Ishikawa (cell line): ENCODE data around the gene TCHP.

Source experiments
- CEBPB ChIP-seq: IDR thresholded peaks from 2 replicates; pipeline ENCODE4 v1.6.1; 2012
- CREB1 ChIP-seq: IDR thresholded peaks from 2 replicates; pipeline ENCODE4 v1.6.1; 2012; ENCODE audit warnings: low read depth
- EGR1 ChIP-seq: IDR thresholded peaks from 2 replicates; pipeline ENCODE4 v1.6.1; 2012
- EP300 ChIP-seq: IDR thresholded peaks from 2 replicates; pipeline ENCODE4 v1.6.1; 2012; ENCODE audit warnings: borderline replicate concordance
- FOXM1 ChIP-seq: IDR thresholded peaks from 2 replicates; pipeline ENCODE4 v1.6.1; 2012; ENCODE audit warnings: low read depth, borderline replicate concordance
- NFIC ChIP-seq: IDR thresholded peaks from 2 replicates; pipeline ENCODE4 v1.6.1; 2012
- RAD21 ChIP-seq: IDR thresholded peaks from 2 replicates; pipeline ENCODE4 v1.6.1; 2012; ENCODE audit warnings: low read depth
- TAF1 ChIP-seq: IDR thresholded peaks from 2 replicates; pipeline ENCODE4 v1.6.1; 2012; ENCODE audit warnings: low read depth, mild to moderate bottlenecking
- TCF12 ChIP-seq: IDR thresholded peaks from 2 replicates; pipeline ENCODE4 v1.6.1; 2012; ENCODE audit warnings: low read depth
- TEAD4 ChIP-seq: IDR thresholded peaks from 2 replicates; pipeline ENCODE4 v1.6.1; 2012
- YY1 ChIP-seq: IDR thresholded peaks from 2 replicates; pipeline ENCODE4 v1.6.1; 2012; ENCODE audit warnings: low read depth
- TF ChIP-seq, protein P1 (sequence below): IDR thresholded peaks from 2 replicates; pipeline ENCODE4 v1.6.1; 2012; ENCODE audit warnings: low read depth, mild to moderate bottlenecking
- TF ChIP-seq, protein P2 (sequence below): IDR thresholded peaks from 2 replicates; pipeline ENCODE4 v1.6.1; 2012
- TF ChIP-seq, protein P3 (sequence below): IDR thresholded peaks from 2 replicates; pipeline ENCODE4 v1.6.1; 2012

DNA sequence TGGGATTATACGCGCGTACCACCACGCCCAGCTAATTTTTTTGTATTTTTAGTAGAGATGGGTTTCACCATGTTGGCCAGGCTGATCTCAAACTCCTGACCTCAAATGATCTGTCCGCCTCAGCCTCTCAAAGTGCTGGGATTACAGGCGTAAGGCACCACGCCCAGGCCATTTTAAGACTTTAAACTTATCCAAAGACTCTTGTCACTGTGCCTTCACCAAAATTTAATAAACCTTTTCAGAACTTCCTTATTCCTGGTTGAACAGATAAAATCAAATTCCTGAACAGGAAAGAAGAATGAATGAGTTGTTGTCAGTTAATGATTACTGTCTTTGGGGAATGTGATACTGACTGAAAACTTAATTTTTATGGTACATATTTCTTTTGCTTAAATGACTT, 58.3 kb downstream of the TCHP start:
- no peak for TF ChIP-seq TAF1
- no peak for TF ChIP-seq YY1
- no peak for TF ChIP-seq EGR1
- no peak for TF ChIP-seq RAD21
- TF ChIP-seq, protein P1, sequence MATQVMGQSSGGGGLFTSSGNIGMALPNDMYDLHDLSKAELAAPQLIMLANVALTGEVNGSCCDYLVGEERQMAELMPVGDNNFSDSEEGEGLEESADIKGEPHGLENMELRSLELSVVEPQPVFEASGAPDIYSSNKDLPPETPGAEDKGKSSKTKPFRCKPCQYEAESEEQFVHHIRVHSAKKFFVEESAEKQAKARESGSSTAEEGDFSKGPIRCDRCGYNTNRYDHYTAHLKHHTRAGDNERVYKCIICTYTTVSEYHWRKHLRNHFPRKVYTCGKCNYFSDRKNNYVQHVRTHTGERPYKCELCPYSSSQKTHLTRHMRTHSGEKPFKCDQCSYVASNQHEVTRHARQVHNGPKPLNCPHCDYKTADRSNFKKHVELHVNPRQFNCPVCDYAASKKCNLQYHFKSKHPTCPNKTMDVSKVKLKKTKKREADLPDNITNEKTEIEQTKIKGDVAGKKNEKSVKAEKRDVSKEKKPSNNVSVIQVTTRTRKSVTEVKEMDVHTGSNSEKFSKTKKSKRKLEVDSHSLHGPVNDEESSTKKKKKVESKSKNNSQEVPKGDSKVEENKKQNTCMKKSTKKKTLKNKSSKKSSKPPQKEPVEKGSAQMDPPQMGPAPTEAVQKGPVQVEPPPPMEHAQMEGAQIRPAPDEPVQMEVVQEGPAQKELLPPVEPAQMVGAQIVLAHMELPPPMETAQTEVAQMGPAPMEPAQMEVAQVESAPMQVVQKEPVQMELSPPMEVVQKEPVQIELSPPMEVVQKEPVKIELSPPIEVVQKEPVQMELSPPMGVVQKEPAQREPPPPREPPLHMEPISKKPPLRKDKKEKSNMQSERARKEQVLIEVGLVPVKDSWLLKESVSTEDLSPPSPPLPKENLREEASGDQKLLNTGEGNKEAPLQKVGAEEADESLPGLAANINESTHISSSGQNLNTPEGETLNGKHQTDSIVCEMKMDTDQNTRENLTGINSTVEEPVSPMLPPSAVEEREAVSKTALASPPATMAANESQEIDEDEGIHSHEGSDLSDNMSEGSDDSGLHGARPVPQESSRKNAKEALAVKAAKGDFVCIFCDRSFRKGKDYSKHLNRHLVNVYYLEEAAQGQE = no peak
- no peak for TF ChIP-seq EP300
- no peak for TF ChIP-seq TEAD4
- TF ChIP-seq, protein P2, sequence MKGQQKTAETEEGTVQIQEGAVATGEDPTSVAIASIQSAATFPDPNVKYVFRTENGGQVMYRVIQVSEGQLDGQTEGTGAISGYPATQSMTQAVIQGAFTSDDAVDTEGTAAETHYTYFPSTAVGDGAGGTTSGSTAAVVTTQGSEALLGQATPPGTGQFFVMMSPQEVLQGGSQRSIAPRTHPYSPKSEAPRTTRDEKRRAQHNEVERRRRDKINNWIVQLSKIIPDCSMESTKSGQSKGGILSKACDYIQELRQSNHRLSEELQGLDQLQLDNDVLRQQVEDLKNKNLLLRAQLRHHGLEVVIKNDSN = no peak
- no peak for TF ChIP-seq NFIC
- TF ChIP-seq CEBPB = no peak
- TF ChIP-seq FOXM1 = no peak
- TF ChIP-seq CREB1 = no peak
- TF ChIP-seq TCF12 = no peak
- TF ChIP-seq, protein P3, sequence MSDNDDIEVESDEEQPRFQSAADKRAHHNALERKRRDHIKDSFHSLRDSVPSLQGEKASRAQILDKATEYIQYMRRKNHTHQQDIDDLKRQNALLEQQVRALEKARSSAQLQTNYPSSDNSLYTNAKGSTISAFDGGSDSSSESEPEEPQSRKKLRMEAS = no peak
